Endothelial cell of umbilical vein (primary cell): ENCODE data around the gene GRIFIN. TPM values are rescaled to one million over a fixed set of nuclear protein-coding genes. Genes with fewer than 3 reads are reported as not detected.

ENCODE experiments used
- BruUV-seq: library from RNA; stranded (reverse); fragments of 400-500 nt; replicated peaks from 2 replicates; lab custom pipeline; 2021; lab: Mats Ljungman, UMichigan
- CTCF ChIA-PET: fragments of 300-600, 350-600 bp; sonication (Branson Sonifier 250); formaldehyde crosslinking; loops from one replicate; lab custom pipeline; 2021; ENCODE audit warnings: antibody characterized with exemption, inconsistent platforms; lab: Charles Lee
- POLR2A ChIA-PET: fragments of 300-600, 350-600 bp; sonication (Branson Sonifier 250); formaldehyde crosslinking; loops from one replicate; lab custom pipeline; 2021; ENCODE audit warnings: antibody characterized with exemption, inconsistent platforms; lab: Charles Lee
- DNase-seq: peaks from one replicate; pipeline ENCODE4 v3.0.0-alpha.2; 2011; ENCODE audit warnings: low read depth, low spot score
- FAIRE-seq: peaks from 2 replicates; lab custom pipeline; 2011; peaks lifted over from hg19 to GRCh38; lab: Jason Lieb, UNC
- H2AFZ ChIP-seq: 2 replicates; pipeline ENCODE4 v1.6.0; 2012; ENCODE audit warnings: low read depth, low read length, control low read depth, inconsistent platforms
- H3K27ac ChIP-seq: 2 replicates; pipeline ENCODE4 v1.5.1; 2011; ENCODE audit warnings: low read depth, mild to moderate bottlenecking, control low read depth, low read length, moderate library complexity; ENCODE audit not compliant: insufficient read depth
- H3K27me3 ChIP-seq, 2 experiments: 2 replicates each; pipeline versions ENCODE4 v1.6.0 to v1.6.1; 2011; ENCODE audit warnings: low read length in 2 of 2, mixed read lengths in 1 of 2; ENCODE audit not compliant: control insufficient read depth in 2 of 2, insufficient read depth in 2 of 2
- H3K36me3 ChIP-seq, 2 experiments: 2 replicates in 1 of 2; 3 replicates in 1 of 2; pipeline ENCODE4 v1.5.1; 2011; ENCODE audit warnings: low read length in 2 of 2, mild to moderate bottlenecking in 1 of 2, moderate library complexity in 1 of 2; ENCODE audit not compliant: control insufficient read depth in 2 of 2, insufficient read depth in 2 of 2; ENCODE audit errors: extremely low read depth in 1 of 2
- H3K4me1 ChIP-seq: 3 replicates; pipeline ENCODE4 v1.5.1; 2011; ENCODE audit warnings: mild to moderate bottlenecking, low read length; ENCODE audit not compliant: control insufficient read depth, insufficient read depth; ENCODE audit errors: extremely low read depth
- H3K4me2 ChIP-seq: 2 replicates; pipeline ENCODE4 v1.6.1; 2011; ENCODE audit warnings: low read length, control low read depth, mixed read lengths; ENCODE audit not compliant: insufficient read depth
- H3K4me3 ChIP-seq, 3 experiments: fragments of 200-600 bp in 1 of 3; sonication (generic), shearing (Covaris generic) in 1 of 3; replicated peaks in 1 of 3; 2 replicates each; pipeline ENCODE4 v1.5.1; 2011 to 2016; ENCODE audit warnings: control low read depth in 3 of 3, low read length in 3 of 3, mild to moderate bottlenecking in 2 of 3, inconsistent platforms in 1 of 3, low read depth in 1 of 3, moderate library complexity in 1 of 3; ENCODE audit not compliant: insufficient read depth in 1 of 3
- H3K79me2 ChIP-seq: 2 replicates; pipeline ENCODE4 v1.6.0; 2012; ENCODE audit warnings: low read length, inconsistent platforms; ENCODE audit not compliant: control insufficient read depth, insufficient read depth
- H3K9ac ChIP-seq: replicated peaks from 2 replicates; pipeline ENCODE3; 2011; ENCODE audit warnings: low read length, control low read depth; ENCODE audit not compliant: insufficient read depth; ENCODE audit errors: extremely low read depth
- H3K9me1 ChIP-seq: replicated peaks from 3 replicates; pipeline ENCODE4 v1.6.0; 2011; ENCODE audit warnings: mild to moderate bottlenecking, low read length; ENCODE audit not compliant: control insufficient read depth, insufficient read depth; ENCODE audit errors: extremely low read depth
- H3K9me3 ChIP-seq: replicated peaks from 2 replicates; pipeline ENCODE4 v1.5.1; 2012; ENCODE audit warnings: low read length, inconsistent platforms; ENCODE audit not compliant: control insufficient read depth, insufficient read depth
- H4K20me1 ChIP-seq: replicated peaks from 2 replicates; pipeline ENCODE3; 2011; ENCODE audit warnings: mild to moderate bottlenecking, low read length; ENCODE audit not compliant: control insufficient read depth, insufficient read depth; ENCODE audit errors: extremely low read depth
- EZH2 ChIP-seq: IDR thresholded peaks from 2 replicates; pipeline ENCODE4 v1.6.1; 2012; ENCODE audit warnings: borderline replicate concordance, low read depth, mild to moderate bottlenecking, moderate library complexity, low read length, inconsistent platforms; ENCODE audit not compliant: severe bottlenecking
- FOS ChIP-seq: IDR thresholded peaks from 2 replicates; pipeline ENCODE4 v1.6.1; 2011; ENCODE audit warnings: mild to moderate bottlenecking, low read length, moderate library complexity, borderline replicate concordance; ENCODE audit not compliant: insufficient read depth
- GATA2 ChIP-seq: IDR thresholded peaks from 2 replicates; pipeline ENCODE4 v1.7.0; 2011; ENCODE audit warnings: low read depth, mild to moderate bottlenecking, moderate library complexity, mixed read lengths, low read length; ENCODE audit not compliant: insufficient read length, insufficient read depth
- JUN ChIP-seq: IDR thresholded peaks from 2 replicates; pipeline ENCODE4 v1.6.1; 2011; ENCODE audit warnings: borderline replicate concordance, low read depth; ENCODE audit not compliant: insufficient read length, insufficient read depth
- MYC ChIP-seq: IDR thresholded peaks from one replicate; pipeline ENCODE4 v1.6.1; 2011; ENCODE audit warnings: mild to moderate bottlenecking, low read depth, low read length
- POLR2A ChIP-seq: IDR thresholded peaks from 2 replicates; pipeline ENCODE4 v1.6.1; 2012; ENCODE audit warnings: low read depth, mild to moderate bottlenecking, control low read depth, low read length
- POLR2AphosphoS5 ChIP-seq: IDR thresholded peaks from 2 replicates; pipeline ENCODE4 v1.6.1; 2012; ENCODE audit warnings: low read depth, mild to moderate bottlenecking, control low read depth, low read length, moderate library complexity; ENCODE audit not compliant: insufficient read depth
- dilution Hi-C: fragments of 300-500 bp; cut with MboI; formaldehyde crosslinking; loops from one replicate; pipeline ENCODE4 v1.15.0; 2019; ENCODE audit warnings: low sequenced_read_pairs; ENCODE audit not compliant: extremely low pct_ligation_motif_present
- intact Hi-C: fragments of 100-400 bp; cut with micrococcal nuclease; formaldehyde crosslinking; loops from one replicate; pipeline ENCODE4 v1.10.0; 2022
- polyA plus RNA-seq, 4 experiments: library from polyadenylated mRNA; depleted of rRNA in 3 of 4; stranded (reverse) in 3 of 4; unstranded in 1 of 4; fragments of >200 nt; gene quantifications; 2 replicates each; pipeline versions ENCODE4 v1.2.1 to v1.2.3, GENCODE V29; 2011 to 2012; ENCODE audit warnings: missing spikeins in 1 of 4
- total RNA-seq: library from RNA; stranded (reverse); gene quantifications from 2 replicates; pipeline ENCODE4 v1.2.3, GENCODE V29; 2021
- TF ChIP-seq, protein P1 (sequence below), 2 donors: IDR thresholded peaks; 1 replicate in 1 of 2; 2 replicates in 1 of 2; pipeline ENCODE4 v1.5.1; 2011; ENCODE audit warnings: low read length in 2 of 2, mild to moderate bottlenecking in 2 of 2, moderate library complexity in 2 of 2, control low read depth in 1 of 2, inconsistent platforms in 1 of 2, low read depth in 1 of 2; ENCODE audit not compliant: insufficient read depth in 1 of 2; ENCODE audit errors: extremely low read depth in 1 of 2
- TF ChIP-seq, protein P2 (sequence below): IDR thresholded peaks from 2 replicates; pipeline ENCODE4 v1.6.1; 2011; ENCODE audit not compliant: insufficient read depth, insufficient read length

The GRIFIN gene
- total and polyA plus RNA-seq, 2 donors (not counting 3 experiments of a cell fraction or from before 2014, with no cell fraction given): not detected

DNA sequence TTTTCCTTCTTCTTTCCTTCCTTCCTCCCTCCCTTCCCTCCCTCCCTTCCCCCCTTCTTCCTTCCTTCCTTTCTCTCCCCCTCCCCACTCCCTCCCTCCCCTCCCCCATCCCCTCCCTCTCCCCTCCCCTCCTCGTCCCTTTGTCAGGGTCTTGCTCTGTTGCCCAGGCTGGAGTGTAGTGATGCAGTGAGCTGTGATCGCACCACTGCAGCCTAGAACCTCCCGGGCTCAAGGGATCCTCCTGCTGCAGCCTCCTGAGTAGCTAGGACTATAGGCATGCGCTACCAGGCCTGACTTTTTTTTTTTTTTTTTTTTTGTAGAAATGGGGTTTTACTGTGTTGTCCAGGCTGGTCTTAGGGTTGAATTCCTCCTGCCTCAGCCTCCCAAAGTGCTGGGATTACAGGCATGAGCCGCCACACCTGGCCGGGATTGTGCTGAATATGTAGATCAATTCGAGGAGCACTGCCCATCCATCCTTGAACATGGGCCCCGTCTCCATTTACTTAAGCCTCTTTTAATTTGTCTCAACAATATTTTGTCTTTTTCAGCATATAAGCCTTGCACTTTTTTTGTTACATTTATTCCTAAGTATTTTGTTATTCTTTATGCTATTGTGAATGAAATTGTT lies 23.4 kb downstream of the GRIFIN start:
- POLR2A ChIA-PET: no interaction called here
- dilution Hi-C loops: no loop called here
- H3K4me3 ChIP-seq: no peak overlapping the region
- H3K4me2 ChIP-seq: no peak overlapping the region
- CTCF ChIA-PET: interaction anchor here (0.9 to 7.9 kb wide), 11 partner anchors 9 to 305 kb away, joined by 3 to 226 read pairs (median 4); no protein-coding TSS in a partner anchor
- no peaks in the 10 kb centered on the region for H4K20me1 ChIP-seq
- DNase-seq: no peak
- H3K9me1 ChIP-seq: no peaks in the 10 kb centered on the region
- H3K36me3 ChIP-seq: no peaks in the 10 kb centered on the region
- no peak overlapping the region for H3K27ac ChIP-seq
- no TSS peak for BruUV-seq
- no peaks in the 10 kb centered on the region for H3K9me3 ChIP-seq
- no peak overlapping the region for H2AFZ ChIP-seq
- TF ChIP-seq, protein P1, sequence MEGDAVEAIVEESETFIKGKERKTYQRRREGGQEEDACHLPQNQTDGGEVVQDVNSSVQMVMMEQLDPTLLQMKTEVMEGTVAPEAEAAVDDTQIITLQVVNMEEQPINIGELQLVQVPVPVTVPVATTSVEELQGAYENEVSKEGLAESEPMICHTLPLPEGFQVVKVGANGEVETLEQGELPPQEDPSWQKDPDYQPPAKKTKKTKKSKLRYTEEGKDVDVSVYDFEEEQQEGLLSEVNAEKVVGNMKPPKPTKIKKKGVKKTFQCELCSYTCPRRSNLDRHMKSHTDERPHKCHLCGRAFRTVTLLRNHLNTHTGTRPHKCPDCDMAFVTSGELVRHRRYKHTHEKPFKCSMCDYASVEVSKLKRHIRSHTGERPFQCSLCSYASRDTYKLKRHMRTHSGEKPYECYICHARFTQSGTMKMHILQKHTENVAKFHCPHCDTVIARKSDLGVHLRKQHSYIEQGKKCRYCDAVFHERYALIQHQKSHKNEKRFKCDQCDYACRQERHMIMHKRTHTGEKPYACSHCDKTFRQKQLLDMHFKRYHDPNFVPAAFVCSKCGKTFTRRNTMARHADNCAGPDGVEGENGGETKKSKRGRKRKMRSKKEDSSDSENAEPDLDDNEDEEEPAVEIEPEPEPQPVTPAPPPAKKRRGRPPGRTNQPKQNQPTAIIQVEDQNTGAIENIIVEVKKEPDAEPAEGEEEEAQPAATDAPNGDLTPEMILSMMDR (IDR thresholded peaks at IDR 0.05; ENCODE audit: extremely low read depth in 1 of 2, insufficient read depth in 1 of 2, low read depth in 1 of 2, low read length in 2 of 2): no peak
- TF ChIP-seq EZH2 (no peak), JUN (no peak), FOS (no peak), POLR2AphosphoS5 (no peak), MYC (no peak), GATA2 (no peak), POLR2A (no peak)
- TF ChIP-seq, protein P2, sequence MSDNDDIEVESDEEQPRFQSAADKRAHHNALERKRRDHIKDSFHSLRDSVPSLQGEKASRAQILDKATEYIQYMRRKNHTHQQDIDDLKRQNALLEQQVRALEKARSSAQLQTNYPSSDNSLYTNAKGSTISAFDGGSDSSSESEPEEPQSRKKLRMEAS: no peak
- FAIRE-seq: no peak
- H3K27me3 ChIP-seq: no peaks in the 10 kb centered on the region
- intact Hi-C loops: loop anchor here (5.0 to 10.0 kb wide), 2 partner anchors 105 to 412 kb away; partner anchors contain the start of genes BRAT1 and IQCE
- H3K4me1 ChIP-seq: peaks cover 5% of the 10 kb centered on the region
- no peak overlapping the region for H3K9ac ChIP-seq
- H3K79me2 ChIP-seq: no peaks in the 10 kb centered on the region
